HEK293T (cell line): ENCODE results near the gene TEX11.

Experiments
- ARNT ChIP-seq: fragments of 450-650 bp; IDR thresholded peaks from 2 replicates; pipeline ENCODE4 v1.6.1; 2017; ENCODE audit warnings: mild to moderate bottlenecking
- BHLHE40 ChIP-seq: fragments of 450-650 bp; IDR thresholded peaks from 2 replicates; pipeline ENCODE4 v1.6.1; 2016; ENCODE audit warnings: mild to moderate bottlenecking, moderate library complexity, borderline replicate concordance
- CTBP1 ChIP-seq: fragments of 450-650 bp; IDR thresholded peaks from 2 replicates; pipeline ENCODE4 v1.6.1; 2016; ENCODE audit warnings: borderline replicate concordance
- ELF4 ChIP-seq: fragments of 450-650 bp; IDR thresholded peaks from 2 replicates; pipeline ENCODE4 v1.6.1; 2017; ENCODE audit warnings: antibody characterized with exemption
- FOXM1 ChIP-seq: fragments of 450-650 bp; IDR thresholded peaks from 2 replicates; pipeline ENCODE4 v1.6.1; 2017; ENCODE audit warnings: mild to moderate bottlenecking, borderline replicate concordance
- HDGF ChIP-seq: fragments of 450-650 bp; IDR thresholded peaks from 2 replicates; pipeline ENCODE4 v1.6.1; 2017; ENCODE audit warnings: antibody characterized with exemption, borderline replicate concordance
- L3MBTL2 ChIP-seq: fragments of 450-650 bp; conservative IDR thresholded peaks from 2 replicates; pipeline ENCODE4 v1.6.1; 2016; ENCODE audit warnings: mild to moderate bottlenecking
- SP1 ChIP-seq: fragments of 450-650 bp; IDR thresholded peaks from 2 replicates; pipeline ENCODE4 v1.6.1; 2017
- SUZ12 ChIP-seq: fragments of 450-650 bp; IDR thresholded peaks from 2 replicates; pipeline ENCODE4 v1.6.1; 2016; ENCODE audit warnings: mild to moderate bottlenecking
- ZNF384 ChIP-seq: fragments of 450-650 bp; IDR thresholded peaks from 2 replicates; pipeline ENCODE4 v1.6.1; 2016

DNA sequence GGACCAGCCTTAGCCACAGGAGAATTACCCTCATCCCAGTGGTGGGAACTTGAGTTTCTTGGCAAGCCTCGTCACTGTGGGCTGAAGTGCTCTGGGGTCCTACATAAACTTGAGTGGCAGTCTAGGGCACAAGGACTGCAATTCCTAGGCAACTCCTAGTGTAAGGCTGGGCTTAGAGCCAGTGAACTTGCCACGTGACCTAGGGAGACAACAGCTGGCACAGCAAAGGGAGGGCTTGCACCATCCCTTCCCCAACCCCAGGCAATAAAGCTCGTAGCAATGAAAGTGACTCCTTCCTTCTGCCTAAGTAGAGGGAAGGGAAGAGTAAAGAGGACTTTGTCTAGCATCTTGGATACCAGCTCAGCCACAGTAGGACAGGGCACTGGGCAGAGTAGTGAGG lies 81.8 kb downstream of the TEX11 start:
- TF ChIP-seq ELF4 (no peak), FOXM1 (no peak), L3MBTL2 (no peak), ARNT (no peak), ZNF384 (no peak), BHLHE40 (no peak), CTBP1 (no peak), SP1 (no peak), HDGF (no peak), SUZ12 (no peak)
